Esophagus squamous epithelium (tissue), 5 donors: ENCODE data around the gene DLX1. TPM values are rescaled to one million over a fixed set of nuclear protein-coding genes. Genes with fewer than 3 reads are reported as not detected.

Source experiments
- DNase-seq: peaks from one replicate; lab custom pipeline; 2025; lab: John Stamatoyannopoulos, UW
- H3K27ac ChIP-seq, 4 donors: fragments of 200-600 bp; sonication (generic); one replicate each; pipeline ENCODE4 v1.5.1; 2016 to 2019; ENCODE audit warnings: mild to moderate bottlenecking in 1 of 4
- H3K27me3 ChIP-seq, 4 donors: fragments of 200-600 bp; sonication (generic); 1 replicate in 3 of 4; 2 replicates in 1 of 4; pipeline versions ENCODE4 v1.5.1 to v1.6.0; 2017 to 2021; ENCODE audit warnings: antibody characterized with exemption in 1 of 4
- H3K36me3 ChIP-seq, 3 donors: fragments of 200-600 bp; sonication (generic); one replicate each; pipeline ENCODE4 v1.5.1; 2016 to 2019
- H3K4me1 ChIP-seq, 3 donors: fragments of 200-600 bp; sonication (generic); one replicate each; pipeline ENCODE4 v1.5.1; 2017 to 2019
- H3K4me3 ChIP-seq, 4 donors: fragments of 200-600 bp; sonication (generic); 1 replicate in 3 of 4; 2 replicates in 1 of 4; pipeline ENCODE4 v1.5.1; 2016 to 2019; ENCODE audit warnings: mild to moderate bottlenecking in 2 of 4, moderate library complexity in 1 of 4
- H3K9me3 ChIP-seq, 3 donors: fragments of 200-600 bp; sonication (generic); one replicate each; pipeline ENCODE4 v1.5.1; 2016 to 2019
- POLR2A ChIP-seq, 4 donors: fragments of 450-650 bp; IDR thresholded peaks; one replicate each; pipeline ENCODE4 v1.6.1; 2017; ENCODE audit warnings: antibody characterized with exemption in 4 of 4, mild to moderate bottlenecking in 4 of 4, moderate library complexity in 3 of 4
- WGBS, 2 donors: methylation state at CpG; one replicate each; pipeline ENCODE4 v1.1.5; 2018; 5-methylcytosine and 5-hydroxymethylcytosine counted together
- intact Hi-C: fragments of 100-400 bp; cut with DNase I; formaldehyde crosslinking; loops from one replicate; pipeline ENCODE4 v1.15.0; 2022
- total RNA-seq, 4 donors: library from RNA; depleted of rRNA; stranded (reverse); fragments of >200 nt; gene quantifications; one replicate each; pipeline ENCODE4 v1.1.0, GENCODE V29; 2016
- TF ChIP-seq, protein P1 (sequence below), 6 experiments: fragments of 450-650 bp in 4 of 6; fragments of 200-600 bp in 2 of 6; sonication (generic) in 2 of 6; IDR thresholded peaks; one replicate each; pipeline ENCODE4 v1.5.1; 2016 to 2019; ENCODE audit warnings: antibody characterized with exemption in 6 of 6, mild to moderate bottlenecking in 4 of 6, moderate library complexity in 4 of 6
- donor health status: DM: yes; HTN: yes; CAD: no.

DLX1 gene
- total RNA-seq, 4 donors from 2014 or later = not detected

DNA sequence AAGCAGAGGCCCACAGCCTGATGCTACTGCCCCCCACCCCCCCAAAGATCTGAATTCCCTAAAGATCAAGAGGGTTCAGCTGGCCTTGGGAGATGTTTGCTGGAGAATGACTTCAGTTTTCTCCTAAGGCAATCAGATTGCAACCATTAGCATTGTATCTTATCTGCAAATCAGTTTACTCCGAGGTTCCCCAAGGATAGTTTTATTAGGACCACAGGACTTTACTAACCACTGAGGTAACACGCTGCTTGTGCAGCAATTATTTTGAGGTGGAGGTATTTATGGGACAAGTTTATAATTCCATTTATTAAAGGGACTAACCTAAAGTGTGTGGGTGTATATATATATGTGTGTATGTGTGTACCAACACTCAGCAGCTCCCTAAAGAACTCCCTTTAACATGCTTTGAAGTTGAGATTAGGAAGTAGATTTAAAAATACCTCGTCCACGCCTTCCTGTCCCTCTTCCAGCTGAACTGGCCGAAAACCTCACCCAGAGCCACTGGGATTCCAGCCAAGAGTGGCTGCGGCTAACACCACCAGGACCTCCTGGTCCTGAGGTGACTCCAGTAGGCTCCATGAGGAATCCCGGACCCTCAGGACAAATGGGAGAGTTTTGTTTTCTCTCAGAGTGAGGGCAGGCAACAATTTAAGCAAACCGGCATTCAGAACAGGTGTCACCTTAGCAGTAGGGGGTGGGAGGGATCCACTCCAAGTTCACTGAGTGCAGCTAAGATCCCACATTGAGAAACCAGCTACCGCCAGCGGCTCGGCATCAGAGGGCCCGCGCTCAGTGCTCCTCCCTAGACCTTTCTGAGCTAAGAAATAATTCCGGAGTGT is 3.0 kb upstream of the DLX1 start:
- intact Hi-C loops = no loop called here
- Histone ChIP-seq H3K27ac (no peak overlapping the region), H3K4me3 (no peak overlapping the region), H3K9me3 (no peaks in the 10 kb centered on the region), H3K27me3 (peaks cover 40 to 94% (median 67%) of the 10 kb centered on the region in 4 donors), H3K4me1 (peaks cover 28 to 59% (median 35%) of the 10 kb centered on the region in 3 donors), H3K36me3 (no peaks in the 10 kb centered on the region)
- WGBS, 2 donors = 16 to 19% methylated on average over 10 to 14 of the region's 14 CpGs
- TF ChIP-seq POLR2A (IDR thresholded peaks at IDR 0.05) = no peak
- TF ChIP-seq, protein P1, sequence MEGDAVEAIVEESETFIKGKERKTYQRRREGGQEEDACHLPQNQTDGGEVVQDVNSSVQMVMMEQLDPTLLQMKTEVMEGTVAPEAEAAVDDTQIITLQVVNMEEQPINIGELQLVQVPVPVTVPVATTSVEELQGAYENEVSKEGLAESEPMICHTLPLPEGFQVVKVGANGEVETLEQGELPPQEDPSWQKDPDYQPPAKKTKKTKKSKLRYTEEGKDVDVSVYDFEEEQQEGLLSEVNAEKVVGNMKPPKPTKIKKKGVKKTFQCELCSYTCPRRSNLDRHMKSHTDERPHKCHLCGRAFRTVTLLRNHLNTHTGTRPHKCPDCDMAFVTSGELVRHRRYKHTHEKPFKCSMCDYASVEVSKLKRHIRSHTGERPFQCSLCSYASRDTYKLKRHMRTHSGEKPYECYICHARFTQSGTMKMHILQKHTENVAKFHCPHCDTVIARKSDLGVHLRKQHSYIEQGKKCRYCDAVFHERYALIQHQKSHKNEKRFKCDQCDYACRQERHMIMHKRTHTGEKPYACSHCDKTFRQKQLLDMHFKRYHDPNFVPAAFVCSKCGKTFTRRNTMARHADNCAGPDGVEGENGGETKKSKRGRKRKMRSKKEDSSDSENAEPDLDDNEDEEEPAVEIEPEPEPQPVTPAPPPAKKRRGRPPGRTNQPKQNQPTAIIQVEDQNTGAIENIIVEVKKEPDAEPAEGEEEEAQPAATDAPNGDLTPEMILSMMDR (IDR thresholded peaks at IDR 0.05) = no peak
- DNase-seq = no peak

DNA sequence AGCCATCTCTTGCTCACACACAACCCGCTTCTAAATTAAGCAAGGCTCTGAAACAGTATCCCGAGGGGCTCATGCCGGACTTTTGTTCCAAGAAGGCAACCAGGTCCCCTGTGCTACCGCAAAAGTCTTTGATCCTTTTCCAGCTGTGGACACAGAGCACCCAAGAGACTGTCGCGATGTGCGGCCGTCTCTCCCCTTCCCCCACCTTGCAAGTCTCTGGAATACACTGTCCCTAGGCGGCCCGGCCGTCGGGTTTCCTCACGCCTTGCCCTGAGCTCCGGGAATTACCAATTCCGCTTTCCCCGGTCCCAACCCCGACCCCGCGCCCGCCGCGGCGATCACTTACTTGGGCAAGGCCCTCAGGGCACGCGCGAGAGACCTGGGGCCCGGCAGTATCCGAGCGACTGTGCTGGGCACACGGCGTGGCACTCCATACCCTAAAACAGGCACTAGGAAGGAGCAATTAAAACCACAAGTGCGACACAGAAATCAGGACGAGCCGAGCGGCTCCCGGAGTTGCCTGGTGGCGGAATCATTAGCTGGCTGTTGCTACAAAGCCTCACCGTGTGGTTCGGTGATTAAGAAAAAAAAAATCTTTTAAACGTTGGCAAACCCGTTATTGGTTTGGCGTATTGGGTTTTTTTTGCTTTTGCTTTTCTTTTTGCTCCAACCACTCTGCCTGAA is 2.2 kb upstream of the DLX1 start:
- TF ChIP-seq, protein P1 (IDR thresholded peaks at IDR 0.05) = no peak
- TF ChIP-seq POLR2A (IDR thresholded peaks at IDR 0.05) = no peak
- H3K36me3 ChIP-seq = no peaks in the 10 kb centered on the region
- intact Hi-C loops = no loop called here
- WGBS, 2 donors = 8 to 13% methylated on average over 12 to 32 of the region's 42 CpGs
- peaks cover 45 to 100% (median 74%) of the 10 kb centered on the region in 4 donors for H3K27me3 ChIP-seq
- DNase-seq = no peak
- peaks cover 29 to 67% (median 35%) of the 10 kb centered on the region in 3 donors for H3K4me1 ChIP-seq
- no peak overlapping the region for H3K27ac ChIP-seq
- H3K9me3 ChIP-seq = no peaks in the 10 kb centered on the region
- no peak overlapping the region for H3K4me3 ChIP-seq

DNA sequence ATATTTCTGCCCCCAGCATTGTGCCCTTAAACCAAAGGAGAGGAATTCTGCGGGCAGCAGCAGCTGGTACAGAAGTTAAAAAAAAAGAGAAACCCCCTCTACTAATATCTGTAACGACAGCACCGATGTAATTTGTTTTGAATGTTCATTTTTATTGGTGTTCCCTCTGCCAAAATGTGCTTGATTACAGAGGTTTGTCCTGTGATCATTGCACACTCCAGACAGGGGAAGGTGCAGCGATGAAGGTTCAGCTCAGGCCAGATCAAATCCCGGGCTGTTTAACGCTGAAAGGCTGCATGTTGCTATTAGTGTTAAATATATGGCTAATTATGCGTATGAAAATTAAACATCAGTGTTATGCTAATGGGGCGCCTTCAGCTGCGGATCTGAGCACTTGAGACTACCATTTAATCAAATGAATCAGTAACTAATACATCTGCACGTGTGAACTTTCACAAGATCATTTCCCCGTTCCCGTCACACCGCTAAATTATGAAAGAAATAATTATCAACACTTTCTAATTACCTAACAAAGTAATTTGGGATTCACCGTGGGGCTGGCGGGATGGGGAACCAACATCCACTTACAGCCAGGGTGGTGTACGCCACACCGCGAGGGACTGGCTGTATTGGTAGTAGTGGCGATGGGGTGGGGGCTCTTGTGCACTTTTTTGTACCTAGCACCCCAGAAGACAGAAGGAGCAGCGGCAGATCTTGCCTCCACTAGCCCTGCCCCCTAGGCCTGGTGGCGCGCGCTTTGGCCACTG is 1.5 kb upstream of the DLX1 start:
- WGBS, 2 donors = 17% methylated on average over 15 to 19 of the region's 23 CpGs
- H3K27ac ChIP-seq = no peak overlapping the region
- H3K4me1 ChIP-seq = peaks cover 29 to 74% (median 35%) of the 10 kb centered on the region in 3 donors
- H3K27me3 ChIP-seq = peaks cover 45 to 100% (median 81%) of the 10 kb centered on the region in 4 donors
- no peak for DNase-seq
- peak overlapping the region in 1 of 4 donors; percentile 42 for H3K4me3 ChIP-seq
- no peaks in the 10 kb centered on the region for H3K36me3 ChIP-seq
- TF ChIP-seq, protein P1 (IDR thresholded peaks at IDR 0.05) = no peak
- no peak for TF ChIP-seq POLR2A (IDR thresholded peaks at IDR 0.05)
- intact Hi-C loops = no loop called here
- H3K9me3 ChIP-seq = no peaks in the 10 kb centered on the region

DNA sequence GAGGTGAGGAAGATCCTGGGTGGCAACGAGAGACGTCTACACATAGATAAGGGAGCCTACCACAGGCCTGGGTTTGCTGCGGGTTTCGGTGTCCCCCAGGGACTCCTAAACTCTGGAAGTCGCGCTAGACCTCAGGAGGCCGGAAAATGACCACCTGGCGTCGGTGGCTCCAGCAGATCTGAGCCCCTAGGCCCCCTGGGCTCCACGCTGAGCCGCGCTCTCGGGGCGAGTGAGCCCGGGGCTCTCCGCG is 987 bp upstream of the DLX1 start:
- DNase-seq = no peak
- Histone ChIP-seq H3K36me3 (no peaks in the 10 kb centered on the region), H3K9me3 (no peaks in the 10 kb centered on the region), H3K27me3 (peaks cover 48 to 100% (median 85%) of the 10 kb centered on the region in 4 donors), H3K4me1 (peaks cover 29 to 78% (median 35%) of the 10 kb centered on the region in 3 donors), H3K27ac (no peak overlapping the region), H3K4me3 (peak overlapping the region in 3 of 4 donors; percentile 33 to 55 (median 42))
- WGBS, 2 donors = no CpG with 5 or more reads among the region's 17 CpGs
- intact Hi-C loops = no loop called here
- no peak for TF ChIP-seq POLR2A (IDR thresholded peaks at IDR 0.05)
- TF ChIP-seq, protein P1 (IDR thresholded peaks at IDR 0.05) = no peak
